HG03520 (cell line): ENCODE measurements around the gene LNPK.
A peak's percentile ranks its signal among the peaks of the same experiment; 100 is the strongest.
"Not testable (repeated sequence)": the region's sequence is repeated elsewhere in the genome, so short reads cannot be mapped to it uniquely, and the experiment has no call there.

Experiments
- ATAC-seq: cut with Tn5 transposase; IDR thresholded peaks from one replicate; pipeline ENCODE4 v1.9.1; 2021; ENCODE audit warnings: mild to moderate bottlenecking, moderate library complexity; ENCODE audit not compliant: unreplicated experiment

LNPK gene

GRCh38 chr2:176001916-176002687 lies at the start of gene LNPK:
Gene LNPK, minus strand, starts transcription at chr2:176002267. Its CDS starts 6,683 bp downstream, at chr2:175995584.
- peak; percentile 94 for ATAC-seq

GRCh38 chr2:176039375-176039774 lies 37.3 kb upstream of the LNPK start:
- ATAC-seq: no peak

GRCh38 chr2:176038694-176039093 lies 36.6 kb upstream of the LNPK start:
- ATAC-seq: no peak

- no peak for ATAC-seq
Observed at GRCh38 chr2:176035013-176035691, 33.1 kb upstream of the LNPK start.

- ATAC-seq: no peak
Observed at GRCh38 chr2:176027806-176028205, 25.7 kb upstream of the LNPK start.

GRCh38 chr2:176025932-176026331 lies 23.9 kb upstream of the LNPK start:
- ATAC-seq: no peak

GRCh38 chr2:176024083-176024482 lies 22.0 kb upstream of the LNPK start:
- no peak for ATAC-seq

GRCh38 chr2:176022048-176022447 lies 20.0 kb upstream of the LNPK start:
- ATAC-seq: no peak

- no peak for ATAC-seq
Observed at GRCh38 chr2:176020400-176020799, 18.3 kb upstream of the LNPK start.

GRCh38 chr2:176018708-176019107 lies 16.6 kb upstream of the LNPK start:
- no peak for ATAC-seq

- no peak for ATAC-seq
Observed at GRCh38 chr2:176009445-176009844, 7.4 kb upstream of the LNPK start.

GRCh38 chr2:176004934-176005333 lies 2.9 kb upstream of the LNPK start:
- ATAC-seq: no peak

GRCh38 chr2:176003958-176004357 lies 1.9 kb upstream of the LNPK start:
- no peak for ATAC-seq

- ATAC-seq: no peak
Observed at GRCh38 chr2:176002688-176003210, 682 bp upstream of the LNPK start.

GRCh38 chr2:176001281-176001915 lies 669 bp downstream of the LNPK start:
- ATAC-seq: peak; percentile 36

- ATAC-seq: no peak
Observed at GRCh38 chr2:175999283-175999819, 2.7 kb downstream of the LNPK start.

- ATAC-seq: no peak
Observed at GRCh38 chr2:175990099-175990498, 12.0 kb downstream of the LNPK start.

GRCh38 chr2:175987126-175987525 lies 14.9 kb downstream of the LNPK start:
- ATAC-seq: not testable (repeated sequence)

GRCh38 chr2:175984846-175985245 lies 17.2 kb downstream of the LNPK start:
- ATAC-seq: no peak

GRCh38 chr2:175981551-175981950 lies 20.5 kb downstream of the LNPK start:
- ATAC-seq: no peak

GRCh38 chr2:175976391-175977157 lies 25.5 kb downstream of the LNPK start:
- ATAC-seq: no peak
